HG02884 (cell line): ENCODE measurements around the gene SLC38A11.

ENCODE experiments used
- ATAC-seq: cut with Tn5 transposase; IDR thresholded peaks from one replicate; pipeline ENCODE4 v1.9.1; 2021; ENCODE audit warnings: mild to moderate bottlenecking, moderate library complexity; ENCODE audit not compliant: unreplicated experiment

Gene SLC38A11

GRCh38 chr2:164846276-164846675 lies 109.0 kb downstream of the SLC38A11 start:
- no peak for ATAC-seq
